HepG2 (cell line): Measurements from ENCODE around the gene COX4I2. TPM values are rescaled to one million over a fixed set of nuclear protein-coding genes. Genes with fewer than 3 reads are reported as not detected.

Experiments used
- BRCA1 ChIP-seq: sonication (generic); formaldehyde crosslinking; IDR thresholded peaks from 2 replicates; pipeline ENCODE4 v1.4.0; 2020; ENCODE audit warnings: missing genetic modification reagents
- CBX5 ChIP-seq: sonication (generic); formaldehyde crosslinking; IDR thresholded peaks from 2 replicates; pipeline ENCODE4 v1.4.0; 2020; ENCODE audit warnings: missing genetic modification reagents, borderline replicate concordance
- CEBPZ ChIP-seq: IDR thresholded peaks from 2 replicates; pipeline ENCODE4 v1.6.1; 2012; ENCODE audit warnings: low read length, improper control_type of control experiment
- ESRRA ChIP-seq: sonication (generic); formaldehyde crosslinking; IDR thresholded peaks from 2 replicates; pipeline ENCODE4 v1.5.1; 2020; ENCODE audit warnings: mild to moderate bottlenecking, low read depth, missing genetic modification reagents
- FOSL1 ChIP-seq: sonication (generic); formaldehyde crosslinking; IDR thresholded peaks from 2 replicates; pipeline ENCODE4 v1.9.0; 2021; ENCODE audit warnings: missing genetic modification reagents, borderline replicate concordance
- HMG20B ChIP-seq: conservative IDR thresholded peaks from 2 replicates; pipeline ENCODE4 v1.6.1; 2016; ENCODE audit warnings: missing genetic modification reagents, missing compliant biosample characterization
- HNRNPH1 ChIP-seq: fragments of 200-400 bp; formaldehyde crosslinking; optimal IDR thresholded peaks from 2 replicates; pipeline ENCODE3; 2017; ENCODE audit warnings: mild to moderate bottlenecking, low read depth, low read length
- NFAT5 ChIP-seq: sonication (generic); formaldehyde crosslinking; IDR thresholded peaks from 2 replicates; pipeline ENCODE4 v1.4.0; 2020; ENCODE audit warnings: missing genetic modification reagents
- NR2C2 ChIP-seq: sonication (generic); formaldehyde crosslinking; IDR thresholded peaks from 2 replicates; pipeline ENCODE4 v1.4.0; 2020; ENCODE audit warnings: missing genetic modification reagents, mild to moderate bottlenecking, moderate library complexity, borderline replicate concordance
- SRY ChIP-seq: sonication (generic); formaldehyde crosslinking; IDR thresholded peaks from 2 replicates; pipeline ENCODE4 v1.8.0; 2022; ENCODE audit warnings: mild to moderate bottlenecking, missing genetic modification reagents
- TEAD3 ChIP-seq: optimal IDR thresholded peaks from 2 replicates; pipeline ENCODE3; 2016; ENCODE audit warnings: borderline replicate concordance
- ZBTB1 ChIP-seq: sonication (generic); formaldehyde crosslinking; IDR thresholded peaks from 2 replicates; pipeline ENCODE4 v1.4.0; 2020; ENCODE audit warnings: missing genetic modification reagents, borderline replicate concordance
- ZNF224 ChIP-seq: sonication (generic); formaldehyde crosslinking; IDR thresholded peaks from 2 replicates; pipeline ENCODE4 v1.5.0; 2020; ENCODE audit warnings: mild to moderate bottlenecking, missing genetic modification reagents
- ZNF225 ChIP-seq: sonication (generic); formaldehyde crosslinking; IDR thresholded peaks from 2 replicates; pipeline ENCODE4 v1.4.0; 2020; ENCODE audit warnings: mild to moderate bottlenecking, missing genetic modification reagents
- ZNF256 ChIP-seq: sonication (generic); formaldehyde crosslinking; conservative IDR thresholded peaks from 2 replicates; pipeline ENCODE4 v1.4.0; 2020; ENCODE audit warnings: missing genetic modification reagents
- ZNF432 ChIP-seq: sonication (generic); formaldehyde crosslinking; IDR thresholded peaks from 2 replicates; pipeline ENCODE4 v1.5.0; 2020; ENCODE audit warnings: missing genetic modification reagents, mild to moderate bottlenecking, borderline replicate concordance
- ZXDC ChIP-seq: sonication (generic); formaldehyde crosslinking; IDR thresholded peaks from 2 replicates; pipeline ENCODE4 v1.5.0; 2020; ENCODE audit warnings: mild to moderate bottlenecking, missing genetic modification reagents
- polyA plus RNA-seq, 8 experiments: library from polyadenylated mRNA; depleted of rRNA in 3 of 8; stranded (reverse) in 7 of 8; unstranded in 1 of 8; fragments of >200 nt; fragmentation: Illumina TruSeq in 4 of 8; extraction: Trizol in 4 of 8; gene quantifications; 2 replicates each; pipeline versions ENCODE4 v1.2.1 to v1.2.3, GENCODE V29; 2011 to 2016; ENCODE audit warnings: low read depth in 4 of 8, missing spikeins in 1 of 8, mixed read lengths in 1 of 8; ENCODE audit not compliant: insufficient read depth in 1 of 8
- total RNA-seq, 5 experiments: library from RNA; depleted of rRNA; stranded (reverse); fragments of >200 nt; fragmentation: Illumina TruSeq; extraction: Trizol; gene quantifications; 2 replicates each; pipeline ENCODE4 v1.2.3, GENCODE V29; 2016; ENCODE audit warnings: low read depth in 1 of 5

The COX4I2 gene
- total and polyA plus RNA-seq, 2 of the 13 experiments (the other 11 are each of a cell fraction or from before 2014, with no cell fraction given): 1.1 TPM; not detected in 1

GRCh38 chr20:31608251-31608945 is 29.3 kb upstream of the COX4I2 start (continued):
- TF ChIP-seq CEBPZ (no peak), NFAT5 (CRISPR knock-in tag) (peak; percentile 89), CBX5 (CRISPR knock-in tag) (peak; percentile 93; the same call in 1 of the 2 replicates), ZXDC (CRISPR knock-in tag) (peak; percentile 99), ZNF256 (peak; percentile 89; the same call in 1 of the 2 replicates), ZNF224 (CRISPR knock-in tag) (peak; percentile 97), ZNF225 (CRISPR knock-in tag) (peak; percentile 59; the same call in 1 of the 2 replicates), HMG20B (CRISPR knock-in tag) (peak; percentile 97), ESRRA (CRISPR knock-in tag) (peak; percentile 98; the same call in 1 of the 2 replicates), FOSL1 (CRISPR knock-in tag) (peak; percentile 92; the same call in 1 of the 2 replicates), ZBTB1 (no peak; the same call in 1 of the 2 replicates), SRY (peak; percentile 97), BRCA1 (CRISPR knock-in tag) (peak; percentile 90), ZNF432 (CRISPR knock-in tag) (no peak), TEAD3 (peak; percentile 100), HNRNPH1 (peak; percentile 42), NR2C2 (CRISPR knock-in tag) (peak; percentile 93)
